Activated T-helper 2 cell treated with anti-CD3 and anti-CD28 coated beads, Interferon-gamma antibody, Interleukin-2, Interleukin-4, amounts not matched to agents 10 μg/mL and 5 μg/mL and 100 μg/mL, durations not matched to agents 14 hours and 24 hours and 36 hours (primary cell): ENCODE results near the gene DPH3. TPM values are rescaled to one million over a fixed set of nuclear protein-coding genes. Genes with fewer than 3 reads are reported as not detected.

Experiments
- DNase-seq: peaks from one replicate; pipeline ENCODE4 v3.0.0; 2021; ENCODE audit warnings: low spot score
- H3K27ac Mint-ChIP-seq: one replicate; pipeline ENCODE4 v1.8.0; 2021; ENCODE audit warnings: mixed read lengths
- H3K27me3 Mint-ChIP-seq: one replicate; pipeline ENCODE4 v1.8.0; 2021; ENCODE audit warnings: low read depth, mixed read lengths
- H3K36me3 Mint-ChIP-seq: one replicate; pipeline ENCODE4 v1.8.0; 2021; ENCODE audit warnings: low read depth, mixed read lengths
- H3K4me1 Mint-ChIP-seq: one replicate; pipeline ENCODE4 v1.8.0; 2021; ENCODE audit warnings: low read depth, mixed read lengths
- H3K4me3 Mint-ChIP-seq: one replicate; pipeline ENCODE4 v1.8.0; 2021; ENCODE audit warnings: low read depth, mild to moderate bottlenecking, moderate library complexity, mixed read lengths
- H3K9me3 Mint-ChIP-seq: one replicate; pipeline ENCODE4 v1.8.0; 2021; ENCODE audit warnings: mixed read lengths
- intact Hi-C: fragments of 100-400 bp; cut with micrococcal nuclease; formaldehyde crosslinking; loops from one replicate; pipeline ENCODE4 v1.15.1; 2023
- total RNA-seq: library from RNA; stranded (reverse); gene quantifications from 2 replicates; pipeline ENCODE4 v1.2.3, GENCODE V29; 2022

DPH3 gene
- total RNA-seq, 1 donor from 2014 or later: 23.1 TPM

DNA sequence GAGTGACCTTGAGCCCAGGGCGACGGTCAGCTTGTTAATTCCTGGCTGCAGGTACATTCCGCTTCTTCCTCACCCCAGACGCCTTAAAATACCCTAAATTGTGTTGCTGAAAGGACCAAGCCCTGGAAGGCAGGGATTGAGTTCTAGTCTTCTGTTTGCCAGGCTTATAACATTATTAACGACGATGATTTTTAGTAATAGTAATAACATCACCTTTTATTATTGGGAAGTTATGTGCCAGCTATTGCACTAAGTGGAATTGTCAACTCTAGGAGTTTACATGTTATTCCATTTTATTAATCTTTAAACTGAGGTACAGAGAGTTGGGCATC is 678 bp upstream of the DPH3 start:
- Mint-ChIP-seq H3K4me3 (peak overlapping the region; percentile 96), H3K4me1 (peaks cover 20% of the 10 kb centered on the region), H3K36me3 (peaks cover 9% of the 10 kb centered on the region), H3K27ac (peak overlapping the region; percentile 95), H3K27me3 (no peaks in the 10 kb centered on the region), H3K9me3 (no peaks in the 10 kb centered on the region)
- intact Hi-C loops: loop anchor here (1.0 to 2.0 kb wide), 6 partner anchors 21 to 331 kb away; partner anchors contain the start of gene RFTN1
- no peak for DNase-seq

- Mint-ChIP-seq H3K36me3 (peaks cover 6% of the 10 kb centered on the region), H3K27ac (peak overlapping the region; percentile 95), H3K4me3 (peak overlapping the region; percentile 96), H3K9me3 (no peaks in the 10 kb centered on the region), H3K27me3 (no peaks in the 10 kb centered on the region), H3K4me1 (peaks cover 20% of the 10 kb centered on the region)
- intact Hi-C loops: loop anchor here (2.0 kb wide), 3 partner anchors 45 to 333 kb away; partner anchors contain the start of gene RFTN1
- no peak for DNase-seq
These were observed 502 bp downstream of the DPH3 start for GRCh38 chr3:16264174-16264707.

GRCh38 chr3:16262174-16262573 is 2.6 kb downstream of the DPH3 start:
- no peak overlapping the region for H3K4me3 Mint-ChIP-seq
- H3K9me3 Mint-ChIP-seq: no peaks in the 10 kb centered on the region
- H3K27me3 Mint-ChIP-seq: no peaks in the 10 kb centered on the region
- H3K27ac Mint-ChIP-seq: no peak overlapping the region
- peaks cover 15% of the 10 kb centered on the region for H3K4me1 Mint-ChIP-seq
- peaks cover 12% of the 10 kb centered on the region for H3K36me3 Mint-ChIP-seq
- intact Hi-C loops: no loop called here
- no peak for DNase-seq

DNA sequence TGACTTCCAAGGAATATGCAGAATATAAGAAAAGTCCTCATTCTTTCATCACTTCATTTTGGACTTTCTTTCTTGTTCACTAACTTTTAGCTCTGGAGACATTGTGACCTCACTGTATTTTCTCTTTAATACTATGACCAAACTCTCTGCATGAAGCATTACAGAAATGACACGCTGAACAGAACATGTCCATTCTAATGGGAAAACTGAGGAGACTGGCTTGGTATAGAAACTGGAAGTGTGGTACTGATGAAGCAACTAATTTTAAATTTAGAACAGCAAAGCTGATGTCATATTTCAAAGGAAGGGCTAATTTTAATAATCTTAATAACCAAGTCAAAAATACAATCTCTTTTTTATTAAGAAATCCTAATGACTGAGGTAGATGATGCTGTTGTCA is 4.7 kb downstream of the DPH3 start:
- no peak for DNase-seq
- H3K36me3 Mint-ChIP-seq: peaks cover 13% of the 10 kb centered on the region
- no peaks in the 10 kb centered on the region for H3K9me3 Mint-ChIP-seq
- H3K27ac Mint-ChIP-seq: no peak overlapping the region
- H3K27me3 Mint-ChIP-seq: no peaks in the 10 kb centered on the region
- H3K4me1 Mint-ChIP-seq: peaks cover 11% of the 10 kb centered on the region
- no peak overlapping the region for H3K4me3 Mint-ChIP-seq
- intact Hi-C loops: no loop called here

- Mint-ChIP-seq H3K36me3 (peaks cover 13% of the 10 kb centered on the region), H3K27ac (no peak overlapping the region), H3K9me3 (no peaks in the 10 kb centered on the region), H3K4me1 (peaks cover 19% of the 10 kb centered on the region), H3K27me3 (no peaks in the 10 kb centered on the region), H3K4me3 (no peak overlapping the region)
- DNase-seq: no peak
- intact Hi-C loops: no loop called here
These were observed 5.9 kb downstream of the DPH3 start for GRCh38 chr3:16258866-16259265.

- no peaks in the 10 kb centered on the region for H3K9me3 Mint-ChIP-seq
- intact Hi-C loops: no loop called here
- no peaks in the 10 kb centered on the region for H3K27me3 Mint-ChIP-seq
- H3K36me3 Mint-ChIP-seq: peaks cover 13% of the 10 kb centered on the region
- no peak overlapping the region for H3K4me3 Mint-ChIP-seq
- peaks cover 20% of the 10 kb centered on the region for H3K4me1 Mint-ChIP-seq
- no peak overlapping the region for H3K27ac Mint-ChIP-seq
- DNase-seq: no peak
These were observed 6.6 kb downstream of the DPH3 start for GRCh38 chr3:16258177-16258576.

GRCh38 chr3:16257309-16257708 is 7.4 kb downstream of the DPH3 start:
- intact Hi-C loops: no loop called here
- peaks cover 13% of the 10 kb centered on the region for H3K36me3 Mint-ChIP-seq
- H3K27me3 Mint-ChIP-seq: no peaks in the 10 kb centered on the region

GRCh38 chr3:16255726-16256125 is 9.0 kb downstream of the DPH3 start:
- intact Hi-C loops: no loop called here
- no peak for DNase-seq

More at GRCh38 chr3:16257309-16257708, 7.4 kb downstream of the DPH3 start:
- Mint-ChIP-seq H3K27ac (no peak overlapping the region), H3K9me3 (no peaks in the 10 kb centered on the region), H3K4me1 (peaks cover 20% of the 10 kb centered on the region), H3K4me3 (no peak overlapping the region)
- no peak for DNase-seq

GRCh38 chr3:16255326-16255725 is 9.4 kb downstream of the DPH3 start:
- H3K9me3 Mint-ChIP-seq: no peaks in the 10 kb centered on the region
- H3K4me3 Mint-ChIP-seq: peak overlapping the region; percentile 36
- H3K27me3 Mint-ChIP-seq: no peaks in the 10 kb centered on the region
- peaks cover 13% of the 10 kb centered on the region for H3K36me3 Mint-ChIP-seq
- H3K27ac Mint-ChIP-seq: peak overlapping the region; percentile 58
- H3K4me1 Mint-ChIP-seq: peaks cover 20% of the 10 kb centered on the region
- intact Hi-C loops: no loop called here
- no peak for DNase-seq

More at GRCh38 chr3:16255726-16256125, 9.0 kb downstream of the DPH3 start:
- Mint-ChIP-seq H3K4me3 (no peak overlapping the region), H3K4me1 (peaks cover 20% of the 10 kb centered on the region), H3K27me3 (no peaks in the 10 kb centered on the region), H3K9me3 (no peaks in the 10 kb centered on the region), H3K27ac (no peak overlapping the region), H3K36me3 (peaks cover 13% of the 10 kb centered on the region)

DNA sequence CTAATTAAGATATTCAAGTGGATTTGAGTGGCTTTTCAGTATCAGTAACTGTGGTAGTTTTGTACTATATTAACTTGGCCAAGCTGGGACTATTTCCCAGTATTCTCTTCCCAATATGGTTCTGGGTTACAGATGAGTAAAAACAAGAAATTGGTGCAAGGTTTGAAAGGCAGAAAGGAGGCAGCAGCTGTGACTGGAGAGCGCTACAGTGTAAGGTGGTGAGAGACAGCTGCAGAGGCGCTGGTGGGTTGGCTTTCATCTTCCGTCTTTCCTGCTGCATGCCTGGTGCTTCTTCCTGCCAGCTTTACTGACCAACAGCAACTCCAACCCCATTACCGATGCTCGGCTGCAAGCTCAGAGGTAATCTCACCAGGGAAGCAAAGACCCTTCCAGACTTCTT is 9.8 kb downstream of the DPH3 start:
- DNase-seq: no peak
- Mint-ChIP-seq H3K4me3 (peak overlapping the region; percentile 36), H3K36me3 (peaks cover 11% of the 10 kb centered on the region), H3K9me3 (no peaks in the 10 kb centered on the region), H3K27ac (peak overlapping the region; percentile 58), H3K27me3 (no peaks in the 10 kb centered on the region), H3K4me1 (peaks cover 20% of the 10 kb centered on the region)
- intact Hi-C loops: no loop called here

- no peak for DNase-seq
- Mint-ChIP-seq H3K4me3 (no peak overlapping the region), H3K4me1 (peaks cover 20% of the 10 kb centered on the region), H3K27ac (no peak overlapping the region), H3K36me3 (peaks cover 3% of the 10 kb centered on the region), H3K27me3 (no peaks in the 10 kb centered on the region), H3K9me3 (no peaks in the 10 kb centered on the region)
- intact Hi-C loops: no loop called here
These were observed 11.1 kb downstream of the DPH3 start for GRCh38 chr3:16253601-16254000.

GRCh38 chr3:16252988-16253387 is 11.8 kb downstream of the DPH3 start:
- no peak overlapping the region for H3K4me3 Mint-ChIP-seq
- DNase-seq: no peak
- no peak overlapping the region for H3K27ac Mint-ChIP-seq
- H3K27me3 Mint-ChIP-seq: no peaks in the 10 kb centered on the region
- peaks cover 3% of the 10 kb centered on the region for H3K36me3 Mint-ChIP-seq
- H3K9me3 Mint-ChIP-seq: no peaks in the 10 kb centered on the region
- peaks cover 22% of the 10 kb centered on the region for H3K4me1 Mint-ChIP-seq
- intact Hi-C loops: no loop called here

- H3K27me3 Mint-ChIP-seq: no peaks in the 10 kb centered on the region
- H3K4me3 Mint-ChIP-seq: no peak overlapping the region
- H3K9me3 Mint-ChIP-seq: no peaks in the 10 kb centered on the region
- intact Hi-C loops: no loop called here
- no peak for DNase-seq
- peaks cover 3% of the 10 kb centered on the region for H3K36me3 Mint-ChIP-seq
- H3K4me1 Mint-ChIP-seq: peaks cover 25% of the 10 kb centered on the region
- H3K27ac Mint-ChIP-seq: no peak overlapping the region
These were observed 12.3 kb downstream of the DPH3 start for GRCh38 chr3:16252243-16252978.
